ENCODE data around the gene ILK.

Gene ILK

DNA sequence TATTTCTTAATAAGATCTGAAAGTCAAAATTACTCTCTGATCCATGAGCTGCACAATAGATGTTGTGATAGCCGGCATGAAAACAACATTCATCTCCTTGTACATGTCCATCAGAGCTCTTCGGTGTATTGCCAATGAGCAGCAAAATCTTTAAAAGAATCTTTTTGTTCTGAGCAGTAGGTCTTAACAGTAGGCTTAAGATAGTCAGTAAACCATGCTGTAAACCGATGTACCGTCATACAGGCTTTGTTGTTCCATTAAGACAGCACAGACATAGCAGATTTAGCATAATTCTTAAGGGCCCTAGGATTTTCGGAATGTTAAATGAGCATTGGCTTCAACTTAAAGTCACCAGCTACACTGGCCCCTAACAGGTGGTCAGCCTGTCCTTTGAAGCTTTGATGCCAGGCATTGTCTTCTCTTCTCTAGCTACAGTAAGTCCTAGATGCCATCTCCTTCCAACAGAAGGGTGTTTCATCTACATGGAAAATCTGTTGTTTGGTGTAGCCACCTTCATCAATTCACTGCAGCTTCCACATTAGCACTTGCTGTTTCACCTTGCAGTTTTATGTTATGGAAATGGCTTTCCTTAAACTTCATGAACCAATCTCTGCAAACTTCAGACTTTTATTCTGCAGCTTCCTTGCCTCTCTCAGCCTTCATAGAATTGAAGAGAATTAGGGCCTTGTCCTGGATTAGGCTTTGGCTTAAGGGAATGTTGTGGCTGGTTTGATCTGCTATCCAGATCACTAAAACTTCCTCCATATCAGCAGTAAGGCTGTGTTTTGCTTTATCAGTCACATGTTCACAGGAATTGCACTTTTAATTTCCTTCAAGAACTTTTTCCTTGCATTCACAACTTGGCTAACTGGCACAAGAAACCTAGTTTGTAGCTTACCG is 28.5 kb upstream of the ILK start:
- DNase-seq = no peak

GRCh38 chr11:6576471-6577373 is 26.9 kb upstream of the ILK start:
- peak; percentile 59 for DNase-seq

GRCh38 chr11:6578134-6578533 is 25.4 kb upstream of the ILK start:
- no peak for DNase-seq

DNA sequence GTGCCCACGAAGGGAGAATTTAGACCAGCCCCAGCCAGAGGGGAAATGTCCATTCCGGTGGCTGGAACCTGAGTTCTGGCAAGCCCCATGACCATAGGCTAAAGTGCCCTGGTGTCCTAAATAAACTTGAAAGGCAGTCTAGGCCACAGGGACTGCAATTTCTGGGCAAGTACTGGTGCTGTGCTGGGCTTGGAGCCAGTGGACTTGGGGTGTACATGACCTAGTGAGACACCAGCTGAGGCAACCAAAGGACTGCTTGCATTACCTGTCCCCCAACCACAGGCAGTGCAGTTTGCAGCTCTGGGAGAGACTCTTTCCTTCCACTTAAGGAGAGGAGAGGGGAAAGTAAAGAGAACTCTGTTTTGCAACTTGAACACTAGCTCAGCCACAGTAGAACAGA is 23.9 kb upstream of the ILK start:
- DNase-seq = no peak

DNA sequence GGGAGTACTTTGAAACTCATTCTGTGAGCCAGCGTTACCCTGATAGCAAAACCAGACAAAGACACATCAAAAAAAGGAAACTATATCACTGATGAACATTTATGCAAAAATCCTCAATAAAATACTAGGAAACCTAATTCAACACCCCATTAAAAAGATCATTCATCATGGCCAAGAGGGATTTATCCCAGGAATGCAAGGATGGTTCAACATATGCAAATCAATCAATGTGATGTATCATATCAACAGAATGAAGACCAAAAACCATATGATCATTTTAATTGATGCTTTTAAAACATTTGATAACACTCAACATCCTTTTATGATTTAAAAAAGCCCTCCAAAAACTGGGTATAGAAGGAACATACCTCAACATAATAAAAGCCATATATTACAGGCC is 20.0 kb upstream of the ILK start:
- no peak for DNase-seq

DNA sequence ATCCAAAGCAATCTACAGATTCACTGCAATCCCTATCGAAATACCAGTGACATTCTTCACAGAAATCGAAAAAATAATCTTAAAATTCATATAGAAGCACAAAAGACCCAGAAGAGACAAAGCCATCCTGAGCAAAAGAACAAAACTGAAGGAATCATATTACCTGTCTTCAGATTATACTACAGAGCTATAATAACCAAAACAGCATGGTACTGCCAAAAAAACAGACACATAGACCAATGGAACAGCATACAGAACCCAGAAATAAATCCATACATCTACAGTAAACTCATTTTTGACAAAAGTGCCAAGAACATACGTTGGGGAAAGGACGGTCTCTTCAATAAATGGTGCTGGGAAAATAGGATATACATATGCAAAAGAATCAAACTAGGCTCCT is 19.0 kb upstream of the ILK start:
- DNase-seq = no peak

DNA sequence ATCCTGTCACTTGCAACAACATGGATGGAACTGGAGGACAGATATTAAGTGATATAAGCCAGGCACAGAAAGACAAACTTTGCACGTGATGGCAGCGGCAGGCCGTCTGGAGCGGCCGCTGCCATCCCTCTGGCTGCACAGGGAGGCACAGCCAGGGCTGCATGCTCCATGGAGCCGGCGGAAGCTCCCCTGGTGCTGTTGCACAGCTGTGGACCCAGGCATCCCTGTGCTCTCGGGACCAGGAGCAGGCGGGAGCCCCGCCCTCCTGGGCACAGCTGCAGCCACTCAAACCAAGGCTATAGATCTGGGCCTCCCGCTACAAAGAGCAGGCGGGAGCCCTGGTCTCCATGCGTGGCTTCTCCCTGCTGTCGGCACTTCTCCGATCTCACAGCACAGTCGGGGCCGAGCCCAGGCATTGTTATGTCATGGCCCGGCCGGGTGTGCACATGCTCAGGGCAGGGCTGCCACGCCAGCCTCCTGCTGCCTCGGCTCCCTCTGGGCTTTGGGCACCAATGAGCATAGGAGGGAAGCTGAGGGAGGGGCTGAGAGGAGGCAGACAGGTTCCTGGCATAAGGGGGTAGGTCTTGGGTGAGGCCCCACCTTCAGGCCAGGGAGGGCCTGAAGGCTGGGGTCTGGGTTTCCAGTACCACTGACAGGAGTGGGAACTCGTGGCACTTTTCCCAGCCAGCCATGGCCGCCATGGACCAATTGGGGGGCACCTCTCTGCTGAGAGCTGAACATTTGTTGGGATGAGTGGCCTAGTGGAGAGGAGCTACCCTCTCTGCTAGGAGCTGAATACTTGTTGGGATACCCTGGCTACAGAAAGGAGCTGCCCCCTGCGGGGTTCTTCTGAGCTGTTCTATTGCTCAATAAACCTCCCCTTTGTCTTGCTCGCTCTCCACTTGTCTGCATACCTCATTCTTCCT is 16.9 kb upstream of the ILK start:
- DNase-seq = no peak

- no peak for DNase-seq
These were observed 16.1 kb upstream of the ILK start for GRCh38 chr11:6587360-6587953.

DNA sequence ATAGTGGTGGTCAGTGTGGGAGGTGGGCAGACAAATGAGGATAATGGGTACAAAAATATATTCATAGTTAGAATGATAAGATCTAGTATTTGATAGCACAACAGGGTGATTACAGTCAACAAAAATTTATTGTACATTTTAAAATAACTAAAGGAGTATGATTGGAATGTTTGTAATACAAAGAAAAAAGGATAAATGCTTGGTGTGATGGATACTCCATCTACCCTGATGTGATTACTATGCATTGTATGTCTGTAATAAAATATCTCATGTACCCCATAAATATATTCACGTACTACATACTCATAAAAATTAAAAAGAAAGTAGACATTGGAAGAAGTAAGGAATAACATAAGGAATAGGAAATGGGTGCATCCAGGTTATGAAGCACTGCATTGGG is 15.6 kb upstream of the ILK start:
- no peak for DNase-seq

DNA sequence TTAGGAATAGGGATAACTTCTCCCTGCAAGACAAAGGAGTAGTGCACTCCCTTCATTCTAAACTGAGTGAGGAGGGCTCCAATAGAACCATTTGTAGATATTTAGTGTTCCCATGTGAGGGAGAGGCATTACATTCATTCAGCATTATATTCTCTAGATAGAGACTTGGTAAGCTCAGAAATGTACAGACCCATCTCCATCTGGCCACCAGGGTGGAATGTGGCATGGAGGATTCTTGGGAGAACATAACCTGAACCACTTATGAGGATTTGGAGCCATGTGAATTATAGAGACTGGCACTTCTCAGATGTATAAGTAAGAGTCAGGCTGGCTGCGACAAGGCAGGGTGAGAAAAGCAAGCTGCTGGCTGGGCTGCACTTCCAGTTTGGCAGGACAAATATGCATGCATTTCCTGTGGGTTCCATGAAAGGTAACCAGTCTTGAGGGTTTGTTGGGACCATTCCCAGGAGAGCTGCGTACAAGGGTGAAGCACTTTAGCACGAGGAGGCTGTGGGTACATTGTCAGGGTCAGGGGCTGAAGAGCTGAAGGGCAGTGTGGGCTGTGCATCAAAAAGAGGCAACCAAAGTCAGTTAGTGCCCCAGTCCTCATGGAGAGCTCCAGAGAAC is 9.3 kb upstream of the ILK start:
- no peak for DNase-seq

GRCh38 chr11:6596239-6596877 is 7.2 kb upstream of the ILK start:
- no peak for DNase-seq

DNA sequence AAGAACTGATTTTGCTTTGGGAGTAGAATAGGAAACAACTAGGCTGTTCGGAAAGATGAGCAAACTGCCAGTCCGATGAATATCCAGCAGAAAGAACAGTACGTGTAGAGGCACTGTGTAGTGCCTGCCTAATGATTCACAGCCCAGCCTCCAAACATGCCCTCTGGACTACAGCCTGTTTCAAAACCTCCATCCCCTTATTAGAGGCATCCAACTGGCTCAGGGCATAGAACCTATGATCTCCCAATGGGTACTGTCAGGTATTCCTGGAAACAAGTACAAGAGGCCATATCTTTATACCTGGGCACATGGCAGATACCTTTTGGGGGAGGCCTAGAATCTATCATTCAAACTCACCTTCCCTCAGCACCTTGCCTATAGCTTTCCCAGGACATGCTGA is 5.0 kb upstream of the ILK start:
- DNase-seq = no peak

GRCh38 chr11:6599449-6599848 is 4.1 kb upstream of the ILK start:
- DNase-seq = no peak

GRCh38 chr11:6599881-6600390 is 3.6 kb upstream of the ILK start:
- DNase-seq = no peak

GRCh38 chr11:6601041-6601461 is 2.5 kb upstream of the ILK start:
- DNase-seq = no peak

DNA sequence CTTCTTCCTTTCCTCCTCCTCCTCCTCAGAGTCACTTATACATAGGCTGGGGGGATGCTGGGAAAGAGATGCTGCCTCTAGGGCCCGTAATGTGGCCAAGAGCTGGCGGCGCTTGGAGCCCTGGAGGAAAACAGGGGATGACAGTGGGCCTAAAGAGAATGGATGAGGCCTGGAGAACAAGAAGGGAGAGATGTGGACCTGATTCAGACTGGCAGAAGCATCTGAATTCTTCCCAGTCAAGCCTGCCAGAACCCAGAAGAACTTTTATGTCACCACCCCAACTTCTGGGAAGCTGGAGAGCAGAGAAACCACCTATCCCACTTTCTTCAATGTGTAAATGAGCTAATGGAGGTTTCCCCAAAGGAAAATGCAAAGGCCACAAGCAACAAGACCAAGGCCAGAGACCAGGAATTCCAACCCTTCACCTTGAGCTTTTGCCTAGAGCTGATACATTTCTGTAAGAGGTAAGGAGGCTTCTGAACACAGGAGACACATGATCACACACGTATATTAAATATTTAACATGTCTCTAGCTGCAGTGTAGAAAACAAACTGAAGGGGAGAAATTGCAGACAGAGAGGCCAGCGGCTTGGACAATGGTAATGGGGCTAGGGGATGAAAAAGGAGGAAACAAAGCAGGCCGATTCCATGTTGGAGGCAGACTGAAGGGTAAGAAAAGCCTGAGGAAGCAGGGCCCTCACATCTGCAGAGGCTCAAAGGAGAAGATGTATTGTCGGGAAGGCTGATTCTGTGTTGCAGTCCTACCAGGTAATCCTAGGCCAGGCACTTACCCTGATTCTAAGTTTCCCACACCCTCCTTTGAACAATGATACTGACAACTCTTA is 1.3 kb upstream of the ILK start:
- DNase-seq = no peak

- peak; percentile 2 for DNase-seq
These were observed 580 bp downstream of the ILK start for GRCh38 chr11:6604081-6604626.

DNA sequence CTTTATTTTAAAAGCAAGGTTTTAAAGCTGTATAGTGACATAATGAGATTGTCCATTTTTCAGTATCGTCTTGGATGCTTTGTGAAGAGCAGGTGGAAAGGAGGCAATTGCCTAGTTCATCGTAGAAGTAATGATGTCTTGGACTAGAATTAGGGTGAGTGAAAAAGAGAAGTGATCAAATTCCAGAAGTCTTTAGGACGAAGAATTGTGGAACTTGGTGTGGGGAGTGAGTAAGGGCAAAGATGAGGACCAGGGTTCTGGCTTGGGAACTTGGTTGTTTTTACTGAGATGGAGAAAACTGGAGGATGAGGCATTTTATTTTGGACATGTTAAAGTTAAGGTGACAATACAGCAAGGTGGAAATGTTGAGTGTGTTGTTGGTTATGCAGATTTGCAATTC is 1.2 kb downstream of the ILK start:
- DNase-seq = no peak

DNA sequence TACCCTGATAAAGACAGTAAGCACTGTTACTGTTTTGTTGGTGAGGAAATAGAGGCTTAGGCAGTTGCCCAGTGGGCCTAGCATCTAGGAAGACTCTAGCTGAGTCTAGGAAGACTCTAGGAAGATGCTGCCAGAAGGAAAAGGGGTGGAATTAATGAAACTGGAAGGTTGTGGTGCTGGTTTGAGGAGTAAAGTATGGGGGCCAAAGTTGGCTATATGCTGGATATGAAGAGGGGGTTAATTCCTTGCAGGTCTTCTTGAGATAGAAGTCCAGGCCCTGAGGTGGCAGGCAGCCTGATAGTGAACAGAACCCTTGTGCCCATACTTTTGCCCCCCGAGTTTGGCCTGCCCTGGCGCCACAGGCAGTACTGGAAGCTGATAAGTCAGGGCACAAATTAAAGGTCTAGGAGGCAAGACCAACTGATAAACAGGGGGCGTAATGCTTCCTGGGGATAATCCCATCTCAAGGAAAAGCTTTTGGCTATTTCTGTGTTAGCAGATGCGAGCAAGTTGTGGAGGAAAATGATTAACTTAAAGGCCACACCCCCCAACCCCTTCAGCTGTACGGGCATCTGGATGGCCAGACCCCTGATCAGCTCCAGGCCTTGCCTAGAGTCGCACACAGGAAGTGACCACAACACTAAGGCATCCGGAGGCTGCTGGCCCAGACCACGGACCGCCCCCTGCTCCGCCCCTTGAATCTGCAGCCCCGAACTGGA is 3.1 kb downstream of the ILK start:
- DNase-seq = no peak

All from NCI-H1694 treated with DMSO at 0.1 percent for 48 hours (cell line).